Mononuclear cell (primary cell): ENCODE results near the gene KIFAP3. TPM values are rescaled to one million over a fixed set of nuclear protein-coding genes. Genes with fewer than 3 reads are reported as not detected.
"Not testable (repeated sequence)": the region's sequence is repeated elsewhere in the genome, so short reads cannot be mapped to it uniquely, and the experiment has no call there.

ENCODE experiments used
- H3K27me3 ChIP-seq: 2 replicates; pipeline ENCODE4 v1.6.0; 2011; ENCODE audit warnings: low read length, control low read depth; ENCODE audit not compliant: insufficient read depth
- H3K4me1 ChIP-seq: 2 replicates; pipeline ENCODE4 v1.5.1; 2011; ENCODE audit warnings: mild to moderate bottlenecking, low read length, control low read depth; ENCODE audit not compliant: insufficient read depth
- H3K4me3 ChIP-seq: 2 replicates; pipeline ENCODE4 v1.5.1; 2011; ENCODE audit warnings: mild to moderate bottlenecking, low read length, moderate library complexity
- H3K9me3 ChIP-seq: 2 replicates; pipeline ENCODE4 v1.5.1; 2011; ENCODE audit warnings: low read depth, mild to moderate bottlenecking, control low read depth, low read length
- total RNA-seq: library from RNA; depleted of rRNA; stranded (reverse); fragments of >200 nt; gene quantifications from one replicate; pipeline ENCODE4 v1.2.3, GENCODE V29; 2012

Gene KIFAP3
- total RNA-seq, 1 donor: 23.6 TPM

DNA sequence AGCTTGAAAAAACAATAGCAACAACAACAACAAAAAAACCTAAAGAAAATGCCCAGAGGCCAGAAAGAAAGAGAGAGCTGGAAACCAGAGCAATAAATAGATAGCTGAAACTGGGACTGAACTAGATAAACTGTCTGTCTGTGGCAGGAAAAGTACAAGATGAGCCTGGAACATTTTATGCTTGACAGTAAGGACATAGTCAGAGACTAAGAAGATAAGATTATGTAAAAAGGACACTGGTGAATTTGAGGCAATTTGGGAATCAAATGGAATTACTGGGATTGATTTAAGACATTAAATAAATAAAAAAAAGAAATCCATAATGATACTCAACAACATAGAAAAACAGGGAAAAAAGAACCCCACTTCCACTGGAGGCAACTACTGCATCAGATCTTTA is 1.7 kb upstream of the KIFAP3 start:
- Histone ChIP-seq H3K27me3 (no peaks in the 10 kb centered on the region), H3K4me3 (no peak overlapping the region), H3K4me1 (peaks cover 18% of the 10 kb centered on the region), H3K9me3 (no peaks in the 10 kb centered on the region)

DNA sequence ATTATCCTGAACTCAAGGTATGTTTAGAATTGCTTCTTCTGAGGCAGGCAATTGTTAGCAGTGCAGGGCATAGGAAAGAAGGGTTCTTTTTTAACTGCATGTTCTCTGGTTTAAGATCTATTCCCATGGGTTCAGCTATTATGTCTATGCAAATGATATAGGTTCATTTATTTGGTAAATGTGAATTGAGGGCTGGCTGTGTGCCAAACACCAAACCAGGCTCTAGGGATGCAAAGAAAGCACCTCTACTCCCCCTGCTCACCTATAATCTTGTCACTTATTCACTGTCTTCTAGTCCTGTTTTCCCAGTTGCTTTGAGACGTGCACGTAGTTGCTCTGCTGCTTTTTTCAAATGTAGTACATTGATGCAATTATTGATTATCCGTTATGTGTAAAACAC is 691 bp upstream of the KIFAP3 start:
- H3K4me1 ChIP-seq: peaks cover 18% of the 10 kb centered on the region
- no peaks in the 10 kb centered on the region for H3K9me3 ChIP-seq
- H3K4me3 ChIP-seq: peak overlapping the region; percentile 66
- H3K27me3 ChIP-seq: no peaks in the 10 kb centered on the region

DNA sequence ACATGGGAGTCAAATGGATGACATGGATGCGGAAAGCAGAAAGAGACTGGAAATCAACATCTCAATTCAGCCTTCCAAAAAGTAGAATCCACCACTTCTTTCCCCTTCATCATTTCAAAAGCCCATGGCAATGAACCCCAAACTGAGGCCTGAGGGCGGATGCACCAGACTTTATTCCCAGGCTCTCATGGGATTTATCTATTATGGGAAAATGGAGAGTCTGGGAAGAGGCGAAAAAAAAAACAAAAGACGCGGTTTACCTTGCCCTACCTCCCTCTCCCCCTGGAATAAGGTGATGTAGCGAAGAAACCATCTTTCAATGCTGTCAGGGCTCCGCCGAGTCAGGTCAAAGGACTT is 624 bp downstream of the KIFAP3 start:
- H3K4me1 ChIP-seq: peaks cover 18% of the 10 kb centered on the region
- H3K4me3 ChIP-seq: peak overlapping the region; percentile 66
- no peaks in the 10 kb centered on the region for H3K27me3 ChIP-seq
- no peaks in the 10 kb centered on the region for H3K9me3 ChIP-seq

GRCh38 chr1:170071378-170071777 is 3.1 kb downstream of the KIFAP3 start:
- H3K9me3 ChIP-seq: no peaks in the 10 kb centered on the region
- no peaks in the 10 kb centered on the region for H3K27me3 ChIP-seq
- peaks cover 18% of the 10 kb centered on the region for H3K4me1 ChIP-seq
- H3K4me3 ChIP-seq: no peak overlapping the region

GRCh38 chr1:170068923-170069322 is 5.6 kb downstream of the KIFAP3 start:
- H3K4me1 ChIP-seq: peaks cover 7% of the 10 kb centered on the region
- H3K27me3 ChIP-seq: no peaks in the 10 kb centered on the region
- H3K4me3 ChIP-seq: no peak overlapping the region
- no peaks in the 10 kb centered on the region for H3K9me3 ChIP-seq

GRCh38 chr1:170067253-170067819 is 7.2 kb downstream of the KIFAP3 start:
- no peaks in the 10 kb centered on the region for H3K27me3 ChIP-seq
- H3K4me1 ChIP-seq: no peaks in the 10 kb centered on the region
- H3K4me3 ChIP-seq: no peak overlapping the region
- H3K9me3 ChIP-seq: no peaks in the 10 kb centered on the region

DNA sequence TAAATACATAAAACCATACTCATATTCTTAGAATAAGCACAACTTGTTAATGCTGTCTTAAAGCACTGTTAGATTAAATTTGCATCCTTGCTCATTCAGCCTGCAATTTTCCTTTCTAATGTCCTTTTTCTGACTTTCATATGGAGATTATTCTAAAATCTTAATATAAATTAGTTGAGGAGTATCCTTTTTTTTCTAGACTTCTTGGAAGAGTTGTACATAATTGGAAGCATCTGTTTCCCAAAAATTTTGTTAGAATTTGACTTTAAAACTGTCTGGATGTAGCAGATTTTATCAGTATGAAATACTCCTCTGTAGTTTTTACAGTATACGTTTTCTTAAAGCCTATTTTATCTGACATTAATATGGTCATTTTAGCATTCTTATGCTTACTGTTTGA is 9.7 kb downstream of the KIFAP3 start:
- H3K4me3 ChIP-seq: no peak overlapping the region
- H3K4me1 ChIP-seq: no peaks in the 10 kb centered on the region
- H3K9me3 ChIP-seq: no peaks in the 10 kb centered on the region
- no peaks in the 10 kb centered on the region for H3K27me3 ChIP-seq

GRCh38 chr1:170063109-170063826 is 11.2 kb downstream of the KIFAP3 start:
- Histone ChIP-seq H3K9me3 (no peaks in the 10 kb centered on the region), H3K4me3 (no peak overlapping the region), H3K4me1 (no peaks in the 10 kb centered on the region), H3K27me3 (no peaks in the 10 kb centered on the region)

DNA sequence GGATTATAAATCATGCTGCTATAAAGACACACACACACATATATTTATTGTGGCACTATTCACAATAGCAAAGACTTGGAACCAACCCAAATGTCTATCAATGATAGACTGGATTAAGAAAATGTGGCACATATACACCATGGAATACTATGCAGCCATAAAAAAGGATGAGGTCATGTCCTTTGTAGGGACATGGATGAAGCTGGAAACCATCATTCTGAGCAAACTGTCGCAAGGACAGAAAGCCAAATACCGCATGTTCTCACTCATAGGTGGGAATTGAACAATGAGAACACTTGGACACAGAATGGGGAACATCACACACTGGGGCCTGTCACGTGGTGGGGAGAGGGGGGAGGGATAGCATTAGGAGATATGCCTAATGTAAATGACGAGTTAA is 12.8 kb downstream of the KIFAP3 start:
- not testable (repeated sequence) for H3K4me3 ChIP-seq, H3K4me1 ChIP-seq, H3K27me3 ChIP-seq, H3K9me3 ChIP-seq

- not testable (repeated sequence) for H3K9me3 ChIP-seq, H3K27me3 ChIP-seq, H3K4me3 ChIP-seq, H3K4me1 ChIP-seq
Measured at GRCh38 chr1:170060015-170060520, 14.4 kb downstream of the KIFAP3 start.

DNA sequence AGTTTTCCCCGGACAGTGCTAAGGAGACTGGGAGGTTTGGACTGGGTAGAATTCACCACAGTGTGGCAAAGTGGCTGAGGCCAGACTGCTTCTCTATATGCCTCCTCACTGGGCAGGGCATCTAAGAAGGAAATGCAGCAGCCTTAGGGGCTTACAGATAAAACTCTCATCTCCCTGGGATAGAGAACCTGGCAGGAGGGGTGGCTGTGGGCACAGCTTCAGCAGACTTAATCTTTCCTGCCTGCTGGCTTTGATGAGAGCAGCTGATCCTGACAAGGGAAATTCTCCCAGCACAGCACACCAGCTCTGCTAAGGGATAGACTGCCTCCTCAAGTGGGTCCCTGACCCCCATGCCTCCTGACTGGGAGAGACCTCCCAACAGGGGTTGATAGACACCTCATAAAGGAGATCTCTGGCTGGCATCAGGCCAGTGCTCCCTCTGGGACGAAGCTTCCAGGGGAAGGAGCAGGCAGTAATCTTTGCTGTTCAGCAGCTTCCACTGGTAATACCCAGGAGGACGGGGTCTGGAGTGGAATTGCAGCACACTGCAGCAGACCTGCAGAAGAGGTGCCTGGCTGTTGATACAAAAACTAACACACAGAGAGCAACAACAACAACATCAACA is 25.2 kb downstream of the KIFAP3 start:
- H3K27me3 ChIP-seq: no peaks in the 10 kb centered on the region
- H3K4me3 ChIP-seq: no peak overlapping the region
- no peaks in the 10 kb centered on the region for H3K4me1 ChIP-seq
- no peaks in the 10 kb centered on the region for H3K9me3 ChIP-seq

- Histone ChIP-seq H3K4me3 (no peak overlapping the region), H3K27me3 (no peaks in the 10 kb centered on the region), H3K4me1 (no peaks in the 10 kb centered on the region), H3K9me3 (no peaks in the 10 kb centered on the region)
Measured at GRCh38 chr1:170048515-170048914, 26.0 kb downstream of the KIFAP3 start.

DNA sequence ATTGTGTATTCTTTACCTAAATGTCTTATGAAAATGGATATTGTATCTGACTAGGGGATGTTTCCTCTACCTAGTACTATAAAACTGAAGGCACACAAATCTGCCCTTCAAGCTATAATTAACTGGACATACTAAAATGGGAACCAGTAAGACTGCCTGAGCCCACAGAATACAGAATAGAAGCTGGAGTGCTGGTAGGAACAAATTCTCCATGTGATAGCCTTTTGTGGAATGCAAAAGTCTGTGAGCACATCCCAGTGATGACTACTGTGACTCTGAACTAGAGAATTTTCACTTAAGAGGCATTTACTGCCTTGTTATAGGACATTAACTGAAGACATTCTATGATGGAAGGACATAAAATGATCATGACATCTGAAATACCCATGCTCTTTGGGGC is 30.3 kb downstream of the KIFAP3 start:
- Histone ChIP-seq H3K27me3 (no peaks in the 10 kb centered on the region), H3K9me3 (no peaks in the 10 kb centered on the region), H3K4me3 (no peak overlapping the region), H3K4me1 (no peaks in the 10 kb centered on the region)

- Histone ChIP-seq H3K4me1 (no peaks in the 10 kb centered on the region), H3K4me3 (no peak overlapping the region), H3K27me3 (no peaks in the 10 kb centered on the region), H3K9me3 (no peaks in the 10 kb centered on the region)
Measured at GRCh38 chr1:170041423-170042192, 32.9 kb downstream of the KIFAP3 start.
